Measurements from ENCODE around the gene LIX1. TPM values are rescaled to one million over a fixed set of nuclear protein-coding genes. Genes with fewer than 3 reads are reported as not detected.

LIX1 gene
- total RNA-seq, 1 experiment from 2014 or later = not detected

- Mint-ChIP-seq H3K36me3 (peaks cover 21% of the 10 kb centered on the region), H3K4me1 (peaks cover 13% of the 10 kb centered on the region), H3K27me3 (ENCODE audit: low read depth) (peaks cover 19% of the 10 kb centered on the region), H3K9me3 (peaks cover 25% of the 10 kb centered on the region), H3K4me3 (peak overlapping the region; percentile 92), H3K27ac (no peak overlapping the region)
- no peak for DNase-seq (ENCODE audit: low spot score)
- ChIA-PET POLR2A (no interaction called here), CTCF (no interaction called here)
- no peak for ATAC-seq
- TF ChIP-seq E2F1 (CRISPR knock-in tag; IDR thresholded peaks at IDR 0.05) (no peak), ESRRA (CRISPR knock-in tag; IDR thresholded peaks at IDR 0.05; ENCODE audit: borderline replicate concordance) (0 out of 2 replicates have a peak, but pooled peaks have one; percentile 8)
Observed at GRCh38 chr5:97183930-97184213, 41.5 kb upstream of the LIX1 start.

- Mint-ChIP-seq H3K4me1 (peaks cover 13% of the 10 kb centered on the region), H3K27ac (peak within 1 kb of the TSS; percentile 100), H3K4me3 (peak within 1 kb of the TSS; percentile 92), H3K27me3 (ENCODE audit: low read depth) (peaks cover 19% of the 10 kb centered on the region), H3K36me3 (peaks cover 27% of the 10 kb centered on the region), H3K9me3 (peaks cover 23% of the 10 kb centered on the region)
- ATAC-seq = peak; percentile 95
- POLR2A ChIA-PET = no interaction called here
- peak; percentile 91 for DNase-seq (ENCODE audit: low spot score)
- CTCF ChIA-PET = interaction anchor here (0.7 to 0.9 kb wide), 2 partner anchors 48 to 140 kb away, joined by 3 to 8 read pairs; no protein-coding TSS in a partner anchor
- TF ChIP-seq ZNF121 (CRISPR knock-in tag; IDR thresholded peaks at IDR 0.05) = no peak
- TF ChIP-seq JAZF1 (CRISPR knock-in tag; IDR thresholded peaks at IDR 0.05) = no peak
- no peak for TF ChIP-seq RELA (CRISPR knock-in tag; IDR thresholded peaks at IDR 0.05; ENCODE audit: borderline replicate concordance)
- peak; percentile 37; the same call in 1 of the 2 replicates for TF ChIP-seq JUN (CRISPR knock-in tag; IDR thresholded peaks at IDR 0.05)
- TF ChIP-seq AFF4 (CRISPR knock-in tag; IDR thresholded peaks at IDR 0.05; ENCODE audit: borderline replicate concordance) = no peak; the same call in 1 of the 2 replicates
- no peak for TF ChIP-seq NR3C1 (CRISPR knock-in tag; conservative IDR thresholded peaks at IDR 0.05; ENCODE audit: low read depth)
- TF ChIP-seq PREB (CRISPR knock-in tag; IDR thresholded peaks at IDR 0.05; ENCODE audit: borderline replicate concordance) = no peak; the same call in 1 of the 2 replicates
- TF ChIP-seq TCF7 (CRISPR knock-in tag; IDR thresholded peaks at IDR 0.05; ENCODE audit: low read depth) = no peak
- TF ChIP-seq HMGXB4 (CRISPR knock-in tag; IDR thresholded peaks at IDR 0.05) = no peak
- no peak for TF ChIP-seq GTF2I (CRISPR knock-in tag; conservative IDR thresholded peaks at IDR 0.05)
- TF ChIP-seq CDX4 (CRISPR knock-in tag; IDR thresholded peaks at IDR 0.05; ENCODE audit: borderline replicate concordance) = no peak
- no peak for TF ChIP-seq ZNF317 (CRISPR knock-in tag; IDR thresholded peaks at IDR 0.05; ENCODE audit: borderline replicate concordance, low read depth)
- no peak for TF ChIP-seq ZNF425 (CRISPR knock-in tag; conservative IDR thresholded peaks at IDR 0.05)
- no peak for TF ChIP-seq PRRX2 (CRISPR knock-in tag; IDR thresholded peaks at IDR 0.05)
- TF ChIP-seq SMAD4 (CRISPR knock-in tag; IDR thresholded peaks at IDR 0.05) = no peak
- TF ChIP-seq ZMAT4 (CRISPR knock-in tag; IDR thresholded peaks at IDR 0.05) = no peak
- TF ChIP-seq USF1 (CRISPR knock-in tag; IDR thresholded peaks at IDR 0.05) = peak; percentile 79
- peak; percentile 95 for TF ChIP-seq SMAD3 (CRISPR knock-in tag; IDR thresholded peaks at IDR 0.05; ENCODE audit: borderline replicate concordance)
- TF ChIP-seq ZNF423 (CRISPR knock-in tag; IDR thresholded peaks at IDR 0.05) = no peak
- TF ChIP-seq ZNF263 (CRISPR knock-in tag; IDR thresholded peaks at IDR 0.05; ENCODE audit: low read depth) = no peak
Observed at GRCh38 chr5:97183100-97183929, 40.9 kb upstream of the LIX1 start, which contains the start of gene RIOK2. Gene RIOK2, minus strand, starts transcription at chr5:97183247. Its CDS starts 56 bp downstream, at chr5:97183191.
